ENCODE measurements around the gene CXCR6.

- TF ChIP-seq POLR2A (IDR thresholded peaks at IDR 0.05) (no peak), CTCF (IDR thresholded peaks at IDR 0.05) (no peak), EP300 (IDR thresholded peaks at IDR 0.05) (no peak)
Measured at GRCh38 chr3:45933591-45933990, 9.7 kb upstream of the CXCR6 start.
